Vagina (tissue), 2 donors: ENCODE results near the gene SIM1.

Source experiments
- CTCF ChIP-seq, 3 experiments: fragments of 450-650 bp in 2 of 3; fragments of 200-600 bp in 1 of 3; sonication (generic) in 1 of 3; IDR thresholded peaks; one replicate each; pipeline ENCODE4 v1.5.1; 2017 to 2019; ENCODE audit warnings: antibody characterized with exemption in 3 of 3, mild to moderate bottlenecking in 2 of 3, moderate library complexity in 2 of 3
- POLR2AphosphoS5 ChIP-seq, 2 donors: sonication (generic); formaldehyde crosslinking; IDR thresholded peaks; one replicate each; pipeline ENCODE4 v1.9.0; 2017; ENCODE audit warnings: antibody characterized with exemption in 2 of 2, mild to moderate bottlenecking in 2 of 2, low read depth in 1 of 2; ENCODE audit not compliant: insufficient read depth in 1 of 2

DNA sequence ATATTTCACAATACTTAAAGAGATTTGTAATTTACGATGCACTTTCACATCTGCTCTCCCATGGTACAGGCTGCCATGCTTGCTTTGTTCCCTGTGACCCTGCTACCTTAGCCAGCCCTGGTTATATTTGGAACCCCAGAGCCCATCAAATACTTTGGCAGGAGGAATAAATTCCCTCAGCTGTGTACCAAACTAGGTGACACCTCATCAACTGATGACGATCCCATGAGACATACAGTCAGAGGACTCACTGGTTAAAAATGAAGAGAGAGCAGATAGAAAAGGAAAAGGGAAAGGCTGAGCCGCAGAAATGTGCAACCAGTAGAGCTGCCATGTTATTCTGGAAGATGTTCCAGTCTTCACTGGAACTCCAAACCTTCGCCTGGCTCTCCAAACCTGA lies 120.0 kb downstream of the SIM1 start:
- TF ChIP-seq CTCF (IDR thresholded peaks at IDR 0.05) (no peak), POLR2AphosphoS5 (IDR thresholded peaks at IDR 0.05; ENCODE audit: insufficient read depth in 1 of 2, low read depth in 1 of 2) (no peak)
